Measurements from ENCODE around the gene KCNG2.

The KCNG2 gene

GRCh38 chr18:79755496-79756142, 42.1 kb upstream of the KCNG2 start:
- Histone ChIP-seq H3K27ac (ENCODE audit: low read depth, low read length) (no peak overlapping the region), H3K4me3 (ENCODE audit: low read depth, low read length) (no peak overlapping the region), H3K9me3 (ENCODE audit: control insufficient read depth, insufficient read depth, low read length) (no peaks in the 10 kb centered on the region; the same call in 1 of the 2 replicates), H3K4me1 (ENCODE audit: control insufficient read depth, insufficient read depth, low read length) (no peaks in the 10 kb centered on the region), H3K27me3 (ENCODE audit: control insufficient read depth, insufficient read depth, low read length) (no peaks in the 10 kb centered on the region), H3K9ac (ENCODE audit: low read depth, low read length) (no peak overlapping the region), H3K36me3 (ENCODE audit: control insufficient read depth, insufficient read depth, low read length) (peaks cover 19% of the 10 kb centered on the region)

GRCh38 chr18:79756143-79756500, 41.6 kb upstream of the KCNG2 start:
- peaks cover 19% of the 10 kb centered on the region for H3K36me3 ChIP-seq (ENCODE audit: control insufficient read depth, insufficient read depth, low read length)
- no peaks in the 10 kb centered on the region; the same call in 1 of the 2 replicates for H3K9me3 ChIP-seq (ENCODE audit: control insufficient read depth, insufficient read depth, low read length)
- H3K27me3 ChIP-seq (ENCODE audit: control insufficient read depth, insufficient read depth, low read length), result no peaks in the 10 kb centered on the region
- H3K27ac ChIP-seq (ENCODE audit: low read depth, low read length), result no peak overlapping the region
- H3K9ac ChIP-seq (ENCODE audit: low read depth, low read length), result no peak overlapping the region
- H3K4me3 ChIP-seq (ENCODE audit: low read depth, low read length), result no peak overlapping the region
- no peaks in the 10 kb centered on the region for H3K4me1 ChIP-seq (ENCODE audit: control insufficient read depth, insufficient read depth, low read length)

- no peaks in the 10 kb centered on the region for H3K27me3 ChIP-seq (ENCODE audit: control insufficient read depth, insufficient read depth, low read length)
These were observed 40.9 kb upstream of the KCNG2 start for GRCh38 chr18:79756826-79757225.

GRCh38 chr18:79760348-79760747, 37.4 kb upstream of the KCNG2 start:
- Histone ChIP-seq H3K27me3 (ENCODE audit: control insufficient read depth, insufficient read depth, low read length) (no peaks in the 10 kb centered on the region), H3K27ac (ENCODE audit: low read depth, low read length) (no peak overlapping the region), H3K36me3 (ENCODE audit: control insufficient read depth, insufficient read depth, low read length) (no peaks in the 10 kb centered on the region), H3K4me1 (ENCODE audit: control insufficient read depth, insufficient read depth, low read length) (no peaks in the 10 kb centered on the region), H3K9me3 (ENCODE audit: control insufficient read depth, insufficient read depth, low read length) (no peaks in the 10 kb centered on the region; the same call in 1 of the 2 replicates), H3K9ac (ENCODE audit: low read depth, low read length) (no peak overlapping the region), H3K4me3 (ENCODE audit: low read depth, low read length) (no peak overlapping the region)

More at GRCh38 chr18:79756826-79757225, 40.9 kb upstream of the KCNG2 start:
- Histone ChIP-seq H3K9me3 (ENCODE audit: control insufficient read depth, insufficient read depth, low read length) (no peaks in the 10 kb centered on the region; the same call in 1 of the 2 replicates), H3K27ac (ENCODE audit: low read depth, low read length) (no peak overlapping the region), H3K36me3 (ENCODE audit: control insufficient read depth, insufficient read depth, low read length) (peaks cover 19% of the 10 kb centered on the region), H3K4me1 (ENCODE audit: control insufficient read depth, insufficient read depth, low read length) (no peaks in the 10 kb centered on the region), H3K9ac (ENCODE audit: low read depth, low read length) (no peak overlapping the region), H3K4me3 (ENCODE audit: low read depth, low read length) (no peak overlapping the region)

GRCh38 chr18:79760881-79761280, 36.9 kb upstream of the KCNG2 start:
- Histone ChIP-seq H3K9ac (ENCODE audit: low read depth, low read length) (no peak overlapping the region), H3K27me3 (ENCODE audit: control insufficient read depth, insufficient read depth, low read length) (no peaks in the 10 kb centered on the region), H3K9me3 (ENCODE audit: control insufficient read depth, insufficient read depth, low read length) (no peaks in the 10 kb centered on the region; the same call in 1 of the 2 replicates), H3K36me3 (ENCODE audit: control insufficient read depth, insufficient read depth, low read length) (no peaks in the 10 kb centered on the region), H3K4me1 (ENCODE audit: control insufficient read depth, insufficient read depth, low read length) (no peaks in the 10 kb centered on the region), H3K27ac (ENCODE audit: low read depth, low read length) (no peak overlapping the region), H3K4me3 (ENCODE audit: low read depth, low read length) (no peak overlapping the region)

GRCh38 chr18:79763407-79763806, 34.3 kb upstream of the KCNG2 start:
- Histone ChIP-seq H3K9me3 (ENCODE audit: control insufficient read depth, insufficient read depth, low read length) (peaks cover 3% of the 10 kb centered on the region), H3K27me3 (ENCODE audit: control insufficient read depth, insufficient read depth, low read length) (no peaks in the 10 kb centered on the region), H3K27ac (ENCODE audit: low read depth, low read length) (no peak overlapping the region), H3K36me3 (ENCODE audit: control insufficient read depth, insufficient read depth, low read length) (no peaks in the 10 kb centered on the region), H3K4me1 (ENCODE audit: control insufficient read depth, insufficient read depth, low read length) (no peaks in the 10 kb centered on the region), H3K9ac (ENCODE audit: low read depth, low read length) (no peak overlapping the region), H3K4me3 (ENCODE audit: low read depth, low read length) (no peak overlapping the region)

GRCh38 chr18:79764131-79764530, 33.6 kb upstream of the KCNG2 start:
- Histone ChIP-seq H3K36me3 (ENCODE audit: control insufficient read depth, insufficient read depth, low read length) (no peaks in the 10 kb centered on the region), H3K4me3 (ENCODE audit: low read depth, low read length) (no peak overlapping the region), H3K9me3 (ENCODE audit: control insufficient read depth, insufficient read depth, low read length) (peaks cover 3% of the 10 kb centered on the region), H3K4me1 (ENCODE audit: control insufficient read depth, insufficient read depth, low read length) (no peaks in the 10 kb centered on the region), H3K27me3 (ENCODE audit: control insufficient read depth, insufficient read depth, low read length) (no peaks in the 10 kb centered on the region), H3K9ac (ENCODE audit: low read depth, low read length) (no peak overlapping the region), H3K27ac (ENCODE audit: low read depth, low read length) (no peak overlapping the region)

- no peak overlapping the region for H3K9ac ChIP-seq (ENCODE audit: low read depth, low read length)
- H3K9me3 ChIP-seq (ENCODE audit: control insufficient read depth, insufficient read depth, low read length), result peaks cover 3% of the 10 kb centered on the region; the same call in 1 of the 2 replicates
- no peaks in the 10 kb centered on the region for H3K36me3 ChIP-seq (ENCODE audit: control insufficient read depth, insufficient read depth, low read length)
- no peak overlapping the region for H3K4me3 ChIP-seq (ENCODE audit: low read depth, low read length)
- no peaks in the 10 kb centered on the region for H3K4me1 ChIP-seq (ENCODE audit: control insufficient read depth, insufficient read depth, low read length)
- no peak overlapping the region for H3K27ac ChIP-seq (ENCODE audit: low read depth, low read length)
- H3K27me3 ChIP-seq (ENCODE audit: control insufficient read depth, insufficient read depth, low read length), result no peaks in the 10 kb centered on the region
These were observed 32.1 kb upstream of the KCNG2 start for GRCh38 chr18:79765491-79766245.

GRCh38 chr18:79766308-79766707, 31.4 kb upstream of the KCNG2 start:
- no peak overlapping the region for H3K27ac ChIP-seq (ENCODE audit: low read depth, low read length)
- H3K9ac ChIP-seq (ENCODE audit: low read depth, low read length), result no peak overlapping the region
- H3K36me3 ChIP-seq (ENCODE audit: control insufficient read depth, insufficient read depth, low read length), result no peaks in the 10 kb centered on the region
- H3K9me3 ChIP-seq (ENCODE audit: control insufficient read depth, insufficient read depth, low read length), result peaks cover 3% of the 10 kb centered on the region; the same call in 1 of the 2 replicates
- no peak overlapping the region for H3K4me3 ChIP-seq (ENCODE audit: low read depth, low read length)
- H3K27me3 ChIP-seq (ENCODE audit: control insufficient read depth, insufficient read depth, low read length), result no peaks in the 10 kb centered on the region
- no peaks in the 10 kb centered on the region for H3K4me1 ChIP-seq (ENCODE audit: control insufficient read depth, insufficient read depth, low read length)

- Histone ChIP-seq H3K27me3 (ENCODE audit: control insufficient read depth, insufficient read depth, low read length) (no peaks in the 10 kb centered on the region), H3K36me3 (ENCODE audit: control insufficient read depth, insufficient read depth, low read length) (no peaks in the 10 kb centered on the region)
These were observed 29.0 kb upstream of the KCNG2 start for GRCh38 chr18:79768745-79769144.

More at GRCh38 chr18:79768745-79769144, 29.0 kb upstream of the KCNG2 start:
- no peak overlapping the region for H3K9ac ChIP-seq (ENCODE audit: low read depth, low read length)
- H3K4me1 ChIP-seq (ENCODE audit: control insufficient read depth, insufficient read depth, low read length), result no peaks in the 10 kb centered on the region
- H3K4me3 ChIP-seq (ENCODE audit: low read depth, low read length), result no peak overlapping the region
- H3K9me3 ChIP-seq (ENCODE audit: control insufficient read depth, insufficient read depth, low read length), result peaks cover 3% of the 10 kb centered on the region; the same call in 1 of the 2 replicates
- H3K27ac ChIP-seq (ENCODE audit: low read depth, low read length), result no peak overlapping the region

All from HUES48 (cell line).